SKM-1 (cell line): ENCODE measurements around the gene ARHGAP42.

ENCODE experiments used
- DNase-seq: peaks from one replicate; lab custom pipeline; 2025; ENCODE audit not compliant: unreplicated experiment; lab: John Stamatoyannopoulos, UW

The ARHGAP42 gene

DNA sequence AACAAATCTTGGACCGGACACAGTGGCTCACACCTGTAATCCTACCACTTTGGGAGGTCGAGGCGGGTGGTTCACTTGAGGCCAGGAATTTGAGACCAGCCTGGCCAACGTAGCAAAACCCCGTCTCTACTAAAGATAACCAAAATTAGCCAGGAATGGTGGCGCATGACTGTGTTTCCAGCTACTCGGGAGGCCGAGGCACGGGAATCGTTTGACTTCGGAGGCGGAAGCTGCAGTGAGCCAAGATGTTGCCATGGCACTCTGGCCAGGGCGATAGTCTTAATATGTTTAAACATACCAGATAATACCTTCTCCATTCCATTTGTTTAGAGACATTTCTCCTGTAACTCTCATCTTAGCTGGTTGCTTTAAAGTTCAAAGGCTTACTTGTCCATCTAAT lies 218.6 kb downstream of the ARHGAP42 start:
- no peak for DNase-seq

GRCh38 chr11:100908746-100909145 lies 221.7 kb downstream of the ARHGAP42 start:
- DNase-seq = no peak

GRCh38 chr11:100910808-100911207 lies 223.7 kb downstream of the ARHGAP42 start:
- DNase-seq = no peak

DNA sequence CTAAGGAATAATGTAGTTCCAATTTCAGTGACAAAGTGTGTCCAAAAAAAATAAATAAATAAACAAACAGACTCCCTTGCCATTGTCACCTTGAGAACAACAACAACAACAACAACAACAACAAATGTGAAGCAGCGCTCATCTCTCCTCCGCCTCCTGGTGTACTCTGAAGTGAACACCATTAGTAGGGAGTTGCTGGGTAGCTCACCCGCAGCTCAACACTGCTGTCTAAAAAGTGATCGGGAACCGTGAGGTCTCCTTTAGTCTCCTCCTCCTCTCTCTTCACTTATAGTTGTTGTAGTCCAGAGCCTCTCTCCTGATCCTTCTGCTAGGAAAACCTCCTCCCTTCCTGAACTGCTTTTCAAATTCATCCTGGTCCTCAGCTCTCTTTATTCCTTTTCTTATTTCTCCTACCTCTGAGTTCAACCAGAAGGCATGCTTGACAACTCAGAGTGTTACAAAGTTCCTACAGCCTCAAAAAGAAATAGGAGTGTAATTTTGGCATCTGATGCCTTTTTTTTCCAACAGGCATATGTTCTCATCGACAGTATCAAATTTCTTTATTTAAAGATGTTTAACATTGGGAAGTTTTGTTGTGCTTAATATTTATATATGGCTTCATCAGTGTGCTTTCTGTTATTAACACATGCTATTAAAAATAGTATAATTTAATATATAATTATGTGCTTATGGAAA lies 227.5 kb downstream of the ARHGAP42 start:
- DNase-seq = no peak

- DNase-seq = no peak
Measured at GRCh38 chr11:100918551-100919500, 231.7 kb downstream of the ARHGAP42 start.

GRCh38 chr11:100920593-100920992 lies 233.5 kb downstream of the ARHGAP42 start:
- DNase-seq = no peak

DNA sequence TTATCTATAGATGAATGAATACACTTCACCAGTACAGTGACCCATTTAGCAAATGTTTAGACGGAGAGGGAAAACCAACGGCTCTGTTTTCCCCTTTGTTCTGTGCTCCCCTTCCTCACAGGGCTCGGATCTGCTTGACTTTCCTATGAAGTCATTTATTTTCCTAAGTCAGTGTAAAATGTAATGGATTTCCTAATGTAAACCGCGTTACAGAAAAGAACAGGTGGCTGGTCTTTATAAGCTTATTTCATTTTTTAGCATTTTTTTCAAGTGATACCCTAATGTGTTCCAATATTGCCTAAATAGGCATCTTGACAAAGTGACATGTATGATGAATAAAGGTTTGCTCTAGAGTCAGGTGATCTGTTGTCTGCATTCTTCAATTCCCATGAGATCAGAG lies 235.0 kb downstream of the ARHGAP42 start:
- no peak for DNase-seq

- DNase-seq = no peak
Measured at GRCh38 chr11:100923555-100923954, 236.5 kb downstream of the ARHGAP42 start.

GRCh38 chr11:100925935-100926334 lies 238.8 kb downstream of the ARHGAP42 start:
- DNase-seq = no peak

DNA sequence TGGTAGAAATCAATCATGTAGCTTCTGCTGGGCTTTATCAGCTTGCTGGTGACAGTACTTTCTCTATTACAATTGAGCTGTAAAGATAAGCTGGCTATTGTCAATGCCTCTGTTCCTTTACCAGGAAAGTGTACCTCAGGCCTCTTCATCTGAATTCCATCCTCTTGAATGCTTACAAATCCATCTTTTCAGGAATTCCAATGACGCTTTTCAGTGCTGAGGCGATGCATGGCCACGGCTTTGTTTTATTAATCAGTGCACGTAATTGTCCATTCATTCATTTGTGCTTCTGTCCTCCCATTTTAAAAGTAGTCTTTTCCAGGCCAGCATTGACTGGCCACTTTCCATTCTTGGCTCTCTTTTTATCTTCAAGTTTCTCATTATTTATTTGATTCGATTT lies 240.5 kb downstream of the ARHGAP42 start:
- no peak for DNase-seq

DNA sequence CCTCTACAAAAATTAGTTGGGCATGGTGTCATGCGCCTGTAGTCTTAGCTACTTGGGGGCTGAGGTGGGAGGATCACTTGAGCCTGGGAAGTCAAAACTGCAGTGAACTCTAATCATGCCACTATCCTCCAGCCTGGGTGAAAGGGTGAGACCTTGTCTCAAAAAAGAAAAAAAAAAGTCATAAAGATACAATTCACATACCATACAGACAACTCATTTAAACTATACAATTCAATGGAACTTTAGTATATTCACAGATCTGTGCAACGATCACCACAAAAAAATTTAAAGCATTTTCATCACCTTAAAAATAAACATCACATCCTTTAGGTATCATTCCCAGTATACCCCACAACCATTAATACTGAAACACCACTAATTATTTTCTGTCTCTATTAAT lies 241.3 kb downstream of the ARHGAP42 start:
- DNase-seq = no peak

- no peak for DNase-seq
Measured at GRCh38 chr11:100929377-100929776, 242.3 kb downstream of the ARHGAP42 start.

DNA sequence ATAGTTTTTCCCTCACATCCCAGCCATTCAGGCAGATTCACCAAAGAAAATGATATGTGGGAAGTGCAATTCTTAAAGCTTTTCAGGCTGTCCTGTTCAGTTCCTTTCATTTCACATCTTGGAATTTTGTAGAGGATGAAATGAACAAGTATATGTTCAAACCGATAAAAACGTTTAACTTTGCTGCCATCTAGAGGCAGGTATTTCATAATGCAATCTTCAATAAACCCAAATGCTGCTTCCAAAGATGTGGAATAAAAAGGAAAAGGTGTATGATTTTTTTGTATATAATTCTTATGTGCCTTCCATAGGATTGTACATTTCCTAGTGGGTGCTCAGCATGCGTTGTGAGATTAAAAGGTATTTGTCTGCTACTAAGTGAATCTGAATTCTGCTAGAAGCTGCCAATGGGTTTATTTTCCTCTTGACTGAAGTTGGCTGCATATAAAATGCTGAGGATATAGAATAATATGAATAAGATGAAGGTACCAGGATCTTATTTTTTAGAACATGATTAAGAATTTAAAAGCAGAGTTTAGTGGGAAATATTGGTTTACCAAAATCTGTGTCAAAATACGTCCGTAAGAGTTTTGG lies 243.2 kb downstream of the ARHGAP42 start:
- peak; percentile 15 for DNase-seq

DNA sequence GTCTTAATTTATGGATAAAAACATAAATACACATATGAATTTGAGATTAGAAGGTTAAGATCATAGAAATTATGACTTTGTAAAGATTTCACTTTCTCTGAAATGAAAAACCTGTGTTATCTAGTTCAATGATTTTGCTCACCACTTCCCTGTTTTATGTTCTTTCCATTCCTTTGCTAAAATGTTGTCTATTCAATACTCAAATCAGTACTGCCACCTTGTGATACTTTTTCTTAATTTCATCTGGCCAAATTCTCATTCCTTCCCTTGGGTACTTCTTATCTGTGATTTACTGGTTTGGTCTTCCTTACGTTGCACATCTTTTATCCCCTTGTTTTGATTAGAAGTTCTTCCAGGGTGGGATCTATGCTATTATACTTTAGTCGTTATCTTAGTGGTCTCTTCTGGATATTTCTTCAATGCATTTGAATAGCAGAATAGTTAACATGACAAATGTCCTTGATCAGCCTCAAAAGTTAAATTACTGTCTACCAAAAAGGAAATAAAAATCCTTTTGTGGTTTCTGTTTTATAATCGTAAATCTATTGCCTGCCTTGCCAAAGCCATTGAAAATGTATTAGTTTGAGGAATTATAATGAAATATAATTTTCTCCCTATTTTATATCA lies 245.5 kb downstream of the ARHGAP42 start:
- peak; percentile 45 for DNase-seq

DNA sequence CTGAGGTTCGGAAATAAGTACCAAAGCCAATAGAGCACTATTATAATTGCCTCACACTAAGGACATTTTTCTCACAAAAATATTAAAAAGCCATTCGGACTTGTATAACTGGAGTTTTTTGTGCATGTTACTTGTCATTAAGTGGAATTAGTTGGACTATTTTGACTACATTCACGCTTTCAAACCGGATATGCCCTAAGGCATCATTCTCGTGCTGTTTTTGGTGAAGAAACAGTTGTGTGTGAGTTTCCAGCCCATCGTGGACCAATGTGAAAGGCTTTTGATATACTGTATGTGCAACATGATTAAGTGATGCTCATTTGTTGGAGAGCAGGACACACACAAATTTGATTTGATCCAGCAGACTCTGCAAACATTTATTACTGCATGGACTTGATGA lies 249.7 kb downstream of the ARHGAP42 start:
- DNase-seq = no peak

DNA sequence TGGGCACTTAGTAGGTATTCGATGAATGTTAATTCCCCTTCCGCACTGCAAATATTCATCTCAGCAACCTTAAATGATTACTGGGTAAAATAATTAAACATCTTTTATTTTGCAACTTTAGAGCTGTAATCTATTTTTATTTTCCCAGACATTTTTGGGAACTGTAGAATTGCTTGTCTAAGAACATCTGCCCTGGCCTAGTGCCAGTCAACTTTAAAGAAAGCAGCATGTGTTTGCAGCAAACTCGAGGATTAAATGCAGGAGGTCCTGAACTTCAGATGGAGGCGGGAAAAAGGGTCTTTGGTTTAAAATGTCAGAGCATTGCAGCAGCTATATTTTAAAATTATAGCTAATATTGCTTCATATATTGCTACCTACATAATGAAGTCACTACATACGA lies 252.5 kb downstream of the ARHGAP42 start:
- no peak for DNase-seq

GRCh38 chr11:100940111-100940510 lies 253.0 kb downstream of the ARHGAP42 start:
- DNase-seq = no peak

GRCh38 chr11:100941033-100941432 lies 253.9 kb downstream of the ARHGAP42 start:
- no peak for DNase-seq

DNA sequence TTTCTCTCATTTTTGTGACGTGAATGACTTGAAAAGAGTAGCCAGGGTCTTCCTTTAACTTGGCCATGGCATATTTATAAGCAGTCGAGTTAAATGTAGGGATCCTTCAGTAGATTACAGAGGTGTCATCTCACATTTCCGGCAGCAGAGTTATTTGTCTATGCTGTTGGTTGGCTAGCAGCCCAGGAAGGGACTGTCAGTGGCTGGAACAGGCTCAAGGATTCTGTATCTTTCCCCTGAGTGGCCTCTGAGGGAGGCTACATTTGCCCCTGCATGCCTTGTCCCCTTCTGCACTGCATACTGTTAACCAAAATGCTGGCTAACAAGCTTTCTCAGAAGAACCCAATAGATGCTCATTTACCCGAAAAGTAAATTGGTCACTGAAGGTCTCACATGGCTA lies 254.9 kb downstream of the ARHGAP42 start:
- no peak for DNase-seq

DNA sequence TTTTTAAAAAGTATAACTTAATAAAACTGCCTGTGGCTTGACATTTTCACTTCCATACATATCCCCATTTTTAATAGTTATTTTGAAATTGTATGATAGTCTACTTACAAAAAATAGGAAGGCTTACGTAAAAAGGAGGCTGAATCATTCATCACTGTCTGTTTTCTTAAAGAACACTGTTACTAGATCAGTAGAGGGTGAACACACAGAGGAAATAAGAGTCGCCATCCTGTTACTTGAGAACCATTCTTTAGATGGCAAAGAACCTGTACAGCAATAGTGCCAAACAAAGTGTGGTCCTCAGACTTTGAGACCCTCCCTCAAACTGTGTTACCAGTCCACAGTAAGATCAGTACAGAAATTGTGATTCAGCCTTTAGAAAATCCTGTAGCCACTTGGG lies 261.8 kb downstream of the ARHGAP42 start:
- DNase-seq = no peak

- DNase-seq = no peak
Measured at GRCh38 chr11:100949443-100949842, 262.4 kb downstream of the ARHGAP42 start.
